ENCODE data around the gene EHD4.

DNA sequence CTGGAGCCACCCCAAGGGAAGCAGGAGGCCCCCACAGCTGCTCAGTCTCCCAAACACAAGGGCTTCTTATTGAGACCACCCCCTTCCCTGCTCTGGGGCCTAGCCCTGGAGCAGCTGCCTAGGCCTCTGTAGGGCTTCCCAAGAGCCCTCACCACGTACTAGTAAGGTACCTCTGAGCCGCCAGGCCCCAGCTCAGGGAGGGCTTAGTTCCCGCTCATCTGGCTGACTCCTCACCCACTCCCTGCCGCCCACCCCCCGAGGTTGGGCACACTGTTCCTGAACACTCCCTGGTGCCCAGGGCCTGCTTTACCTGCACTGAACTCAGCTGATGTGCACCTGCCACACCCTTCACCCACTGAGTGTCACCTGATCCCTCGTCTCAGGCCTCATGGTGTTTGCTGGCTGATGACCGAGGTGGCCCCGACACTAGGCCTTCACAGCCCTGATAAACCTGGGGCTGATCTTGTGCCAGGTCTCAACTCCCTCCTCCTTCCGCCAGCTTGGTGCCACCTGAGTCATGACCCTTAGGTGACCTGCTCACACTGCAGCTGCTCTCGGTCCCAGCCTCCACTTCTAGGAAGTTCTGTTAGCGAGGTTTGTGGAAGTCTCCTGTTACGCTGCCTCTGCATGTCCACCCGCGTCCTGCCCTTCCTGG, 60.5 kb downstream of the EHD4 start:
- TF ChIP-seq, protein P1, sequence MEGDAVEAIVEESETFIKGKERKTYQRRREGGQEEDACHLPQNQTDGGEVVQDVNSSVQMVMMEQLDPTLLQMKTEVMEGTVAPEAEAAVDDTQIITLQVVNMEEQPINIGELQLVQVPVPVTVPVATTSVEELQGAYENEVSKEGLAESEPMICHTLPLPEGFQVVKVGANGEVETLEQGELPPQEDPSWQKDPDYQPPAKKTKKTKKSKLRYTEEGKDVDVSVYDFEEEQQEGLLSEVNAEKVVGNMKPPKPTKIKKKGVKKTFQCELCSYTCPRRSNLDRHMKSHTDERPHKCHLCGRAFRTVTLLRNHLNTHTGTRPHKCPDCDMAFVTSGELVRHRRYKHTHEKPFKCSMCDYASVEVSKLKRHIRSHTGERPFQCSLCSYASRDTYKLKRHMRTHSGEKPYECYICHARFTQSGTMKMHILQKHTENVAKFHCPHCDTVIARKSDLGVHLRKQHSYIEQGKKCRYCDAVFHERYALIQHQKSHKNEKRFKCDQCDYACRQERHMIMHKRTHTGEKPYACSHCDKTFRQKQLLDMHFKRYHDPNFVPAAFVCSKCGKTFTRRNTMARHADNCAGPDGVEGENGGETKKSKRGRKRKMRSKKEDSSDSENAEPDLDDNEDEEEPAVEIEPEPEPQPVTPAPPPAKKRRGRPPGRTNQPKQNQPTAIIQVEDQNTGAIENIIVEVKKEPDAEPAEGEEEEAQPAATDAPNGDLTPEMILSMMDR (IDR thresholded peaks at IDR 0.05; ENCODE audit: borderline replicate concordance, extremely low read depth, low read length, poor library complexity, severe bottlenecking) = no peak
- no peak for TF ChIP-seq EZH2 (IDR thresholded peaks at IDR 0.05; ENCODE audit: borderline replicate concordance, low read depth, low read length, severe bottlenecking)

Data from DND-41 (cell line).